Stimulated activated CD4-positive, alpha-beta T cell treated with anti-CD3 and anti-CD28 coated beads, Interleukin-1b, Interleukin-23, amount 100 ng/mL, for 24 hours (primary cell): ENCODE measurements around the gene LELP1.
"Not testable (repeated sequence)": the region's sequence is repeated elsewhere in the genome, so short reads cannot be mapped to it uniquely, and the experiment has no call there.

Experiments
- DNase-seq, 4 experiments: peaks; one replicate each; pipeline ENCODE4 v3.0.0-alpha.2; 2020; ENCODE audit warnings: low read depth in 4 of 4, low spot score in 1 of 4

Gene LELP1

GRCh38 chr1:153228491-153228890, 25.3 kb downstream of the LELP1 start:
- no peak for DNase-seq

- DNase-seq = not testable (repeated sequence)
These were observed 26.0 kb downstream of the LELP1 start for GRCh38 chr1:153229076-153229829.

GRCh38 chr1:153231363-153231762, 28.1 kb downstream of the LELP1 start:
- no peak for DNase-seq

GRCh38 chr1:153231785-153232184, 28.6 kb downstream of the LELP1 start:
- DNase-seq = no peak

- DNase-seq = no peak
These were observed 29.3 kb downstream of the LELP1 start for GRCh38 chr1:153232553-153232952.

GRCh38 chr1:153233448-153233847, 30.2 kb downstream of the LELP1 start:
- no peak for DNase-seq

- no peak for DNase-seq
These were observed 35.3 kb downstream of the LELP1 start for GRCh38 chr1:153238527-153238926.

- DNase-seq = no peak
These were observed 38.9 kb downstream of the LELP1 start for GRCh38 chr1:153242160-153242559.

- DNase-seq = no peak
These were observed 42.2 kb downstream of the LELP1 start for GRCh38 chr1:153245466-153245865.

GRCh38 chr1:153246018-153246417, 42.8 kb downstream of the LELP1 start:
- no peak for DNase-seq

GRCh38 chr1:153246825-153247224, 43.6 kb downstream of the LELP1 start:
- DNase-seq = no peak

GRCh38 chr1:153248176-153248879, 45.1 kb downstream of the LELP1 start:
- no peak for DNase-seq

- DNase-seq = no peak
These were observed 46.9 kb downstream of the LELP1 start for GRCh38 chr1:153250166-153250565.

- DNase-seq = no peak
These were observed 47.9 kb downstream of the LELP1 start for GRCh38 chr1:153251087-153251486.

GRCh38 chr1:153251562-153251961, 48.3 kb downstream of the LELP1 start:
- DNase-seq = no peak

GRCh38 chr1:153251988-153252387, 48.8 kb downstream of the LELP1 start:
- no peak for DNase-seq

GRCh38 chr1:153253076-153253475, 49.8 kb downstream of the LELP1 start:
- no peak for DNase-seq

GRCh38 chr1:153253693-153254092, 50.5 kb downstream of the LELP1 start:
- no peak for DNase-seq
